ENCODE results near the gene CIAPIN1. TPM values are rescaled to one million over a fixed set of nuclear protein-coding genes. Genes with fewer than 3 reads are reported as not detected.
"Not testable (repeated sequence)": the region's sequence is repeated elsewhere in the genome, so short reads cannot be mapped to it uniquely, and the experiment has no call there.

CIAPIN1 gene
- total RNA-seq, 1 donor, result 33.4 TPM

GRCh38 chr16:57409065-57409464, 38.1 kb downstream of the CIAPIN1 start:
- DNase-seq (ENCODE audit: low read depth in 2 of 3, low spot score in 2 of 3), result no peak

- DNase-seq (ENCODE audit: low read depth in 2 of 3, low spot score in 2 of 3), result no peak
These were observed 39.4 kb downstream of the CIAPIN1 start for GRCh38 chr16:57407521-57408353.

DNA sequence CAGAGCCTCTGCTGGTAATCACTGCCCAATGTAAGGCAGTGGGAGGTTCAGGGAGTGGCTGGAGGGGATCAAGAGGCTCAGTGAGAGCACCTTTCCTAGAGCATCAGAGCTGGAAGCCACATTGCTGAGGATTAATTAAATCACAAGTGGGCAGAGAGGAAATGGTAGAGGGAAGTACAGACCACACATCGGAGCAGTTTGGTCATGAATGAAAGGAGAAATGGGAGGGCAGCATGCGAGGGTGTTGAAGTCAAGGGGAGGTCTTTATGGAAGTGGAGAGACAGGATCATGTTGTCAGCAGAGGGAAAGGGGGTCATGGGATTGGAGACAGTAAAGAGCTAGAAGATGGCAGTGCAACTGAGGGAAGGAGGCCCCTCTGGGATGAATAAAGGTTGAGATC, 40.3 kb downstream of the CIAPIN1 start:
- peak in 1 of 3 donors; percentile 28 for DNase-seq (ENCODE audit: low read depth in 2 of 3, low spot score in 2 of 3)

DNA sequence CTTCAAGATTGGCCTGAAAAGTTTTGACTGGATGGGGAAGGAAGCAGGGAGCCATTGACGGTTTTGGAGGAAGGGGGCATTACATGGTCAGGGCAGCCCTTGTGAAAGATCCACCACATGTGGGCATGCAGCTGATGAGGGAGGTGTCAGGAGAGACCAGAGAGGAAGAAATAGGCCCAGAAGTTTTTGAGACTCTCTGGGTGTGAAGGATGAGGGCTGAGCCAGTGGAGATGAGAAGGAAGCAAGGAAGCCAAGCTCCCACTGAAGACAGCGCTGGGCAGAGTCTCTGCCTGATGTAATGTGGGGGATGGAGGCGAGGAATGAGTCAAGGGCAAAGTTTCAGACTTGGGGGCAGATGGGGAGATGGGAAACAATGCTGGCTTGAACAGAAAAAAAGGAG, 42.1 kb downstream of the CIAPIN1 start:
- DNase-seq (ENCODE audit: low read depth in 2 of 3, low spot score in 2 of 3), result no peak

DNA sequence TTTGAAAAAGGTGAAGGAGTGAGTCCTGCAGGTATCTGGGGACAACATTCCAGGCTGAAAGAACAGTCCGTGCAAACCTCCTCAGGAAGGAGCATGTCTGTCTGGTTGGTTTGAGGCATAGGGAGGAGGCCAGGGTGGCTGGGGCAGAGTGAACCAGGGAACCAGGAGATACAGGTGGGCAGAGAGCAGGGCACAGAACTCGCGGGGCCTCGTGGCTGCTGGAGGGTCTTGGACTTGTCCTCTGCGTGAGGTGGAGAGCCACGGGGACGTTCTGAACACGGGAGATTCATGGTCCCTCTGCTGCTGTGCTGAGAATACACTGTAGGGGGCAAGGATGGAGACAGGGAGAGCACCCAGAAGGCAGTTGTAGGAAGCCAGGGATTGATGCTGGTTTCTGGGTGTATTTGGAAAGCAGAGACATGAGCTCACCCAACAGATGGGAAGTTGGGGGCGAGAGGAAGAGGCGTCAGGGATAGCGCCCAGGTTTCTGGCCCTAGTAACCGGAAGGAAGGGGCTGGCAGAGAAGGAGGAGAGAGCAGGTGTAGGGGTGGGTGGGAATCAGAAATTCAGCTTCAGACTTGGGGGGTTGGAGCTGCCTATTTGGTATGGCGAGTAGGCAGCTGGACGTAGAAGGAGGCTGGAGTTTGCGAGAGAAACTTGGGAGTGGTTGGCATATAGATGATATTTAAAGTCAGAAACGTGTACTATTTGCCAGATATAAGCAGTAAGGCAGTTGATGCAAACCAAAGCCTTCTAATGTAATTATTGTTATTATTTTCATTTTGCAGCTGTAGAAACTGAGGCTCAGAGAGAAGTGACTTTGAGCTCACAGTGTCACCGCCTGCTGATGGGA, 43.0 kb downstream of the CIAPIN1 start, which contains the start of gene CCL17:
Gene CCL17 (plus strand): TSS at position 803 of the 853 bp plus-strand sequence. CDS start 9,166 bp downstream, outside the sequence.
- DNase-seq (ENCODE audit: low read depth in 2 of 3, low spot score in 2 of 3), result no peak

DNA sequence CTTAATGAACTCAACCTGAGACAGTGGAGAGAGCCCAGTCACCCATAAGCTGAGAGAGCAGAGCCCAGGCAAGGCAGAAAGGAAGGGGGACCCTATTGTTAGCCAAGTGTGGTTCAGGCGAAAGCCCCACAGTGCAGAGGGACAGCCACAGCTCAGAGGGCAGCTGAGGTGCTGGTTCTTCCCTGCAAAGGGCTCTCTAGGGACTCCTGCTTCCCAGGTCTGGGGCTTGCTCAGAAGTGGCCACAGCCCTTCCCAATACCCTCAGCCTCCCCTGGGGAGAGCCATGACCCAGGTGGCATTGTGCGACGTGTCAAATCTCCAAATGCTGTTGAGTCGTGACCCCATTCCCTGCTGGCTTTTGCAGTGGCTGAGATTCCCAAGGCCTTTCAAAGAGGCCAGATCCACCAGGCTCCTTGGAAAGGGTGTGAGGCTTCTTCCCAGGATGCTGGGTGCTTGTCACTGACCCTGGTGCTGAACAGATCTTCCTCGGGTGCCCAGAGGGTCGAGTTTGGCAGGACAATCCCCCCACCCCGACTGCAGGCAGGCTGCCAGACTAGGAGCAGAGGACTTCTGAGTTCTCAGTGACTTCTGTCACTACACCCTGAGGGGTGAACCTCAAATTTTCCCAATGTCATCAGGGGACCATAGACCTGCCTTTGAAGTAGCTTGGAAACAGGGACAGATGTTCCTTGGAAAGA, 45.1 kb downstream of the CIAPIN1 start:
- DNase-seq (ENCODE audit: low read depth in 2 of 3, low spot score in 2 of 3), result no peak

GRCh38 chr16:57397493-57397892, 49.7 kb downstream of the CIAPIN1 start:
- not testable (repeated sequence) for DNase-seq (ENCODE audit: low read depth in 2 of 3, low spot score in 2 of 3)

DNA sequence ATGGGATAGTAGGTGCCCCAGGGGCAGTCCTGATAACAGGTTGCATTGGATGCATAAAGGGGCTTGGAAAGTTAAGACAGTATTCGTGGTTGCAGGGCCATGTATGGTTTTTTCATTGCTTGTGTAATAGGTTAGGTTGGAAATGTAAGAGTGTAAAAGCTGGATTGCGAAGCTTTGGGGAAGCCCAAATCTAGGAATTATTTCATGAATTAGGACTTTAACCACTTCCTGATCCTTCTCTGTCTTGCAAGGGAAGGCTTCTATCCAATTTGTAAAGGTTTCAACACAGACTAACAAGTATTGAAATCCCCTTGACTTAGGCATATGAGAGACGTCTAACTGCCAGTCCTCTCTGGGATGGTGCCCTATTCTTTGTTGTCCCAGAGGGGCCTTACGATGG, 50.4 kb downstream of the CIAPIN1 start:
- no peak for DNase-seq (ENCODE audit: low read depth in 2 of 3, low spot score in 2 of 3)

- DNase-seq (ENCODE audit: low read depth in 2 of 3, low spot score in 2 of 3), result no peak
These were observed 52.2 kb downstream of the CIAPIN1 start for GRCh38 chr16:57395026-57395425.

GRCh38 chr16:57394444-57394843, 52.7 kb downstream of the CIAPIN1 start:
- no peak for DNase-seq (ENCODE audit: low read depth in 2 of 3, low spot score in 2 of 3)

DNA sequence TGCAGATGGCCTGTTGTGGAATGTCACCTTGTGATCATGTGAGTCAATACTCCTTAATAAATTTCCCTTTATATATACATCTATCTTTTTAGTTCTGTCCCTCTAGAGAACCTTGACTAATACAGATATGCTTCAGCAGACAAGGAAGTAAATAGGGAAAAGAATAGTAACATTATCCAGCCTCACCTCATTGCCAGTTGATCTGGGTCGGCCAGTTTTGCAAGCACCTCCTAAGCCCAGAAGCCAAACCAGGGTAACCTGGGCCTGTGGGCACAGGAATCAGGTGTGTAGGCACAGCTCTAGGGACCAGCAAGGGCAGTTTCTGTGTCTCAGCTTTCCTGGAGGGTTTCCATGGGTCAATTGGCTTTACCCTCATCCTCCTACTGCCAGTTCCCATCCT, 54.5 kb downstream of the CIAPIN1 start:
- DNase-seq (ENCODE audit: low read depth in 2 of 3, low spot score in 2 of 3), result no peak

DNA sequence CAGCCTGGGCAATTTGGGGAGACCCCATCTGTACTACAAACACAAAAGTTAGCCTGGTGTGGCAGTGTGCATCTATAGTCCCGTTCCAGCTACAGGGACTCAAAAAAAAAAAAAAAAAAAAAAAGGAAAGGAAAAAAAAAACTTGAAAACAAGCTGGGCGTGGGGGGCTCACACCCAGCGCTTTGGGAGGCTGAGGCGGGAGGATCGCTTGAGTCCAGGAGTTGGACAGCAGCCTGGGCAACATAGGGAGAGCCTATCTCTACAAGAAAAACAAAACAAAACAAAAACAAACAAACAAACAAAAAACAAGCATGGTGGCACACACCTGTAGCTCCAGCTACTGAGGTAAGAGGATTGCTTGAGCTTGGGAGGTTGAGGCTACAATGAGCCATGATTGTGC, 55.5 kb downstream of the CIAPIN1 start:
- no peak for DNase-seq (ENCODE audit: low read depth in 2 of 3, low spot score in 2 of 3)

DNA sequence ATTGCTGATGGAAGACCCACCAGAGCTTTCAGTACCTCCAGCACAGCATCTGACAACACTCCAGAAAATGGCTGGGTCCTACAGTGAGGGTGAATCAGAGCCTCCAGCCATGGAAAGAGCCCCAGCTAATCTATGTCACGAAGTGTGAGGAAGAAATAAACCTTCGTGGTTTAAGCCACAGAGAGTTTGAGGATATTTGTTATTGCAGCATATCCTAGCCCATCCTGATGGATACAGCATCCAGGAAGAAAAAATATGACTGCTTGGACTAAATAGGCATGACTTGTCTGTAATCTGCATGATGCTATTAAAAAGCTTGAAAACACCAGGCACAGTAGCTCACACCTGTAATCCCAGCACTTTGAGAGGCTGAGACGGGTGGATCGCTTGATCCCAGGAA, 55.9 kb downstream of the CIAPIN1 start:
- DNase-seq (ENCODE audit: low read depth in 2 of 3, low spot score in 2 of 3), result no peak

GRCh38 chr16:57390636-57391295, 56.4 kb downstream of the CIAPIN1 start:
- no peak for DNase-seq (ENCODE audit: low read depth in 2 of 3, low spot score in 2 of 3)

GRCh38 chr16:57389087-57389468, 58.1 kb downstream of the CIAPIN1 start:
- DNase-seq (ENCODE audit: low read depth in 2 of 3, low spot score in 2 of 3), result no peak

GRCh38 chr16:57388359-57389086, 58.7 kb downstream of the CIAPIN1 start:
- DNase-seq (ENCODE audit: low read depth in 2 of 3, low spot score in 2 of 3), result no peak

DNA sequence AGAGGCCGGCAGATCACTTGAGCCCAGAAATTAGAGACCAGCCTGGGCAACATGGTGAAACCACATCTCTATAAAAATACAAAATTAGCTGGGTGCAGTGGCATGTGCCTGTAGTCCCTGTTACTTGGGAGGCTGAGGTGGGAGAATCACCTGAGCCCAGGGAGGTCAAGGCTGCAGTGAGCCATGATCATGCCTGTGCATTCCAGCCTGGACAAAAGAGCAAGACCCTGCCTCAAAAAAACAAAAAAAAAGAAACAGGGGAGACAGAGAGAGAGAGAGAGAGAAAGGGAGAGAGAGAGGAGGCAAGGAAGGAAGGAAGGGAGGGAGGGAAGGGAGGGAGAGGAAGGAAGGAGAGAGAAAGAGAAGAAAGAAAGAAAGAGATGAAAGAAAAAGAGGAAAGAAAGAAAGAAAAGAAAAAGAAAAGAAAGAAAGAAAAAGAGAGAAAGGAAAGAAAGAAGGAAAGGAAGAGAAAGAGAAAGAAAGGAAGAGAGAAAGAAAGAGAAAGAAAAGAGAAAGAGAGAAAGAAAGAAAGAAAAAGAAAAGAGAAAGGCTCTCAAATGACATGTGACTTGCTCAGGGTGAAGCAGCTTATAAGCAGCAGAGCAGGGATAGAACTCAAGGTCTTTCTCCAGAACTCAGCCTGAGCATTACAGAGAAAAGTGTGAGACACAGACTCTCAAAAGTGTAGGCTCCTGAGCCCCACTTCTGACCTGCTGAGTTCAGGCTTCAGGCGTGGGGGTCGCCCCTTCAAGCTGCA, 59.4 kb downstream of the CIAPIN1 start:
- DNase-seq (ENCODE audit: low read depth in 2 of 3, low spot score in 2 of 3), result no peak

GRCh38 chr16:57386381-57386951, 60.7 kb downstream of the CIAPIN1 start:
- DNase-seq (ENCODE audit: low read depth in 2 of 3, low spot score in 2 of 3), result no peak

- DNase-seq (ENCODE audit: low read depth in 2 of 3, low spot score in 2 of 3), result no peak
These were observed 62.1 kb downstream of the CIAPIN1 start for GRCh38 chr16:57385083-57385482.
